Measurements from ENCODE around the gene MRTFA.

Gene MRTFA

GRCh38 chr22:40583053-40583741, 53.3 kb downstream of the MRTFA start:
- TF ChIP-seq, protein P1, sequence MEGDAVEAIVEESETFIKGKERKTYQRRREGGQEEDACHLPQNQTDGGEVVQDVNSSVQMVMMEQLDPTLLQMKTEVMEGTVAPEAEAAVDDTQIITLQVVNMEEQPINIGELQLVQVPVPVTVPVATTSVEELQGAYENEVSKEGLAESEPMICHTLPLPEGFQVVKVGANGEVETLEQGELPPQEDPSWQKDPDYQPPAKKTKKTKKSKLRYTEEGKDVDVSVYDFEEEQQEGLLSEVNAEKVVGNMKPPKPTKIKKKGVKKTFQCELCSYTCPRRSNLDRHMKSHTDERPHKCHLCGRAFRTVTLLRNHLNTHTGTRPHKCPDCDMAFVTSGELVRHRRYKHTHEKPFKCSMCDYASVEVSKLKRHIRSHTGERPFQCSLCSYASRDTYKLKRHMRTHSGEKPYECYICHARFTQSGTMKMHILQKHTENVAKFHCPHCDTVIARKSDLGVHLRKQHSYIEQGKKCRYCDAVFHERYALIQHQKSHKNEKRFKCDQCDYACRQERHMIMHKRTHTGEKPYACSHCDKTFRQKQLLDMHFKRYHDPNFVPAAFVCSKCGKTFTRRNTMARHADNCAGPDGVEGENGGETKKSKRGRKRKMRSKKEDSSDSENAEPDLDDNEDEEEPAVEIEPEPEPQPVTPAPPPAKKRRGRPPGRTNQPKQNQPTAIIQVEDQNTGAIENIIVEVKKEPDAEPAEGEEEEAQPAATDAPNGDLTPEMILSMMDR (conservative IDR thresholded peaks at IDR 0.05; ENCODE audit: control insufficient read depth, insufficient read depth, low read depth, low read length): no peak
- H3K4me3 ChIP-seq (ENCODE audit: control insufficient read depth, low read depth, low read length): no peak overlapping the region
- DNase-seq (ENCODE audit: low read depth): no peak

- no peak for DNase-seq (ENCODE audit: low read depth)
- no peak overlapping the region for H3K4me3 ChIP-seq (ENCODE audit: control insufficient read depth, low read depth, low read length)
- TF ChIP-seq, protein P1 (conservative IDR thresholded peaks at IDR 0.05; ENCODE audit: control insufficient read depth, insufficient read depth, low read depth, low read length): no peak
Observed at GRCh38 chr22:40582063-40582462, 54.5 kb downstream of the MRTFA start.

DNA sequence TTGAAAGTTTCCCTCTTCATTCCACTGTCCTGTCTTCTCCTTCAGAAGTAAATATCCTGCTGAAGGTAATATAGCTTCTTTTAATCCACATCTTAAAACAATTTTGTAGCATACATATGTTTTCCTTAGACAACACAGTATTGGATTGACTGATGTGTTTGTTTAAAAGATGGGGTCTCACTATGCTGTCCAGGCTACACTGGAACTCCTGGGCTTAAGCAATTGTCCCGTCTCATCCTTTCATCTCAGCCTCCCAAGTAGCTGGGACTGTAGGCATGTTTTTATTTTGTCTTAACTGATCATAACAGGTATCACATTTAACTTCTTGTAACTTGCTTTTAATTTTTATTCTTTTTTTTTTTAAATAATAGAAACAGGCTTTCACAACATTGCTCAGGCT, 55.9 kb downstream of the MRTFA start:
- no peak overlapping the region for H3K4me3 ChIP-seq (ENCODE audit: control insufficient read depth, low read depth, low read length)
- DNase-seq (ENCODE audit: low read depth): no peak
- TF ChIP-seq, protein P1 (conservative IDR thresholded peaks at IDR 0.05; ENCODE audit: control insufficient read depth, insufficient read depth, low read depth, low read length): no peak

DNA sequence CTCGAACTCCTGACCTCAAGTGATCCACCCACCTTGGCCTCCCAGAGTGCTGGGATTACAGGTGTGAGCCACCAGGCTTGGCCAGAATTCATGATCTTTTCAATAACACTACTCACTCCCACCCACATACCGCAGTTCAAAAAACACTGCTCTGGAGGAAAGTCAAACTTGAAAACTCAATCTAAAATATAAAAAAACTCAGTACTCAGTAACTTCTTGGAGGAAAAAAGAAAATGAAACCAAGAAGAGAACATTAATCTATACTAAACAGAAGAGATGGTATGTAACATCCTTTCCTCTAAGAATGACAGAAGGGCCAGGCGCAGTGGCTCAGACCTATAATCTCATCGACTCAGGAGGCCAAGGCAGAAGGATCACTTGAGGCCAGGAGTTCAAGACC, 58.3 kb downstream of the MRTFA start:
- no peak for DNase-seq (ENCODE audit: low read depth)
- H3K4me3 ChIP-seq (ENCODE audit: control insufficient read depth, low read depth, low read length): no peak overlapping the region

DNA sequence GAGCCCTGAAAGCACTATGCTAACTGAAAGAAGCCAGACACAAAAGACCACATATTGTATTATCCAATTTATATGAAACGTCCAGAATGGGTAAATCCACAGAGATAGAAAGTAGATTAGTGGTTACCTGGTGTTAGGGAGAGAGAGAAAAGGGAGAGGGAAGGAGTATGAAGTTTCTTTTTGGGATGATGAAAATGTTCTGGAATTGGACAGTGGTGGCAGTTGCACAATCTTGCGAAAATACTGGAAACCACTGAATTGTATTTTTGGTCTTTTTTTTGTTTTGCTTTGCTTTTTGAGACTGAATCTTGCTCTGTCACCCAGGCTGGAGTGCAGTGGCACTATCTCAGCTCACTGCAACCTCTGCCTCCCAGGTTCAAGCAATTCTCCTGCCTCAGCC, 63.5 kb downstream of the MRTFA start:
- no peak overlapping the region for H3K4me3 ChIP-seq (ENCODE audit: control insufficient read depth, low read depth, low read length)
- TF ChIP-seq, protein P1 (conservative IDR thresholded peaks at IDR 0.05; ENCODE audit: control insufficient read depth, insufficient read depth, low read depth, low read length): no peak
- DNase-seq (ENCODE audit: low read depth): peak; percentile 43

More for the DNA sequence above, 58.3 kb downstream of the MRTFA start:
- TF ChIP-seq, protein P1 (conservative IDR thresholded peaks at IDR 0.05; ENCODE audit: control insufficient read depth, insufficient read depth, low read depth, low read length): no peak

DNA sequence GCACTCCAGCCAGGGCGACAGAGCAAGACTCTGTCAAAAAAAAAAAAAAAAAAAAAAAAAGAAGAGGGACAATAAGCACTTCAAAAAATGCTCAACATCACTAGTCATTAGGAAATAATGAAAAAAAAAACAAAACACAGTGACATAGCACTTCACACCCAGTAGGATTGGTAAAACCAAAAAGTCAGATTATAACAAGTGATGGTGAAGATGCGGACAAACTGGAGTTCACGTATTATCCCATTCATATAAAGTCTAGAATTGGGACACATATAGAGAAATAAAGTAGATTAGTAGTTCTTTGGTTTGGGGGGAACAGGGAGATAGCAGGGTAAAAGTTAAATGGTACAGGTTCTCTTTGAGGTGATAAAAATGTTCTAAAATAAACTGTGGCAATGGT, 64.6 kb downstream of the MRTFA start:
- no peak overlapping the region for H3K4me3 ChIP-seq (ENCODE audit: control insufficient read depth, low read depth, low read length)
- TF ChIP-seq, protein P1 (conservative IDR thresholded peaks at IDR 0.05; ENCODE audit: control insufficient read depth, insufficient read depth, low read depth, low read length): no peak
- DNase-seq (ENCODE audit: low read depth): no peak
